Mesothelial cell of epicardium (in vitro differentiated cells): ENCODE results near the gene FAM193B. TPM values are rescaled to one million over a fixed set of nuclear protein-coding genes. Genes with fewer than 3 reads are reported as not detected.

ENCODE experiments used
- DNase-seq, 2 experiments: peaks; one replicate each; pipeline ENCODE4 v3.0.0; 2021; ENCODE audit warnings: low spot score in 2 of 2; ENCODE audit not compliant: unreplicated experiment in 2 of 2
- H3K27ac Mint-ChIP-seq: 2 replicates; pipeline ENCODE4 v1.8.0; 2021; ENCODE audit warnings: mixed read lengths
- H3K27me3 Mint-ChIP-seq: 2 replicates; pipeline ENCODE4 v1.8.0; 2021; ENCODE audit warnings: low read depth, mixed read lengths
- H3K36me3 Mint-ChIP-seq: 2 replicates; pipeline ENCODE4 v1.8.0; 2021; ENCODE audit warnings: mixed read lengths
- H3K4me1 Mint-ChIP-seq: 2 replicates; pipeline ENCODE4 v1.8.0; 2021; ENCODE audit warnings: mixed read lengths
- H3K4me3 Mint-ChIP-seq: 2 replicates; pipeline ENCODE4 v1.8.0; 2021; ENCODE audit warnings: mild to moderate bottlenecking, moderate library complexity, mixed read lengths
- H3K9me3 Mint-ChIP-seq: 2 replicates; pipeline ENCODE4 v1.8.0; 2021; ENCODE audit warnings: mixed read lengths
- total RNA-seq: library from RNA; stranded (reverse); gene quantifications from 3 replicates; pipeline ENCODE4 v1.2.1, GENCODE V29; 2021
- TF ChIP-seq, protein P1 (sequence below): fragments of 200-600 bp; sonication (generic); IDR thresholded peaks from one replicate; pipeline ENCODE4 v1.5.0; 2021; ENCODE audit warnings: antibody characterized with exemption; ENCODE audit not compliant: unreplicated experiment

Gene FAM193B
- total RNA-seq, 1 donor from 2014 or later, result 128 TPM

DNA sequence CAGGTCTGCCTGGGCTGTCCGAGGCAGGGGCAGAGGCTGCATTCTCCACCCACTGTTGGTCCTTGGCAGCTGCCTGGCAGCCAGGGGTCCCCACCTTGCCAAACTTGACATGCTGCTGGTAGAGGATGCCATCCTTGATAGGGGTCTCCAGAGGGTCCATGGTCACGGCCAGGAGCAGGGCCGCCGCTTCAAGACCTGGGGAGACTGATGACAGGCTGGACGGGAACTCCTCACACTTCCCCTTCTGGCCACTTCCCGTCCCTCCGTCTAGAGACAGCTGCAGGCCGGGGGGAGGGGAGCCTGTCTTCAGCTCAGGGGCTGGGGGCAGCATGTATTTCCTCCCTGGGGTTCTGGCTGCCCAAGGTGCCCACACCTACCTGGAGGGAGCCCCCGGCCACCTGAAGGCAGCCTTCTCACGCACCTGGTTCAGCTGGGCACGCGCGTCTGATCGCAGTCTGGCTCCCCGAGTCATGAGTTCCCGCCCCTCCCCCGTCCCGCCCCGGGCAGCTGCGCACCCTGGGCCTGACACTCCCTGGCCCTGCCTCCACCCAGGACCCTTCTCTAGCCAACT, 44.9 kb downstream of the FAM193B start, which contains the start of gene DOK3:
Gene DOK3, minus strand, starts transcription at position 446 of the 571 bp plus-strand sequence. Its CDS starts 286 bp downstream, at position 160.
- TF ChIP-seq, protein P1, sequence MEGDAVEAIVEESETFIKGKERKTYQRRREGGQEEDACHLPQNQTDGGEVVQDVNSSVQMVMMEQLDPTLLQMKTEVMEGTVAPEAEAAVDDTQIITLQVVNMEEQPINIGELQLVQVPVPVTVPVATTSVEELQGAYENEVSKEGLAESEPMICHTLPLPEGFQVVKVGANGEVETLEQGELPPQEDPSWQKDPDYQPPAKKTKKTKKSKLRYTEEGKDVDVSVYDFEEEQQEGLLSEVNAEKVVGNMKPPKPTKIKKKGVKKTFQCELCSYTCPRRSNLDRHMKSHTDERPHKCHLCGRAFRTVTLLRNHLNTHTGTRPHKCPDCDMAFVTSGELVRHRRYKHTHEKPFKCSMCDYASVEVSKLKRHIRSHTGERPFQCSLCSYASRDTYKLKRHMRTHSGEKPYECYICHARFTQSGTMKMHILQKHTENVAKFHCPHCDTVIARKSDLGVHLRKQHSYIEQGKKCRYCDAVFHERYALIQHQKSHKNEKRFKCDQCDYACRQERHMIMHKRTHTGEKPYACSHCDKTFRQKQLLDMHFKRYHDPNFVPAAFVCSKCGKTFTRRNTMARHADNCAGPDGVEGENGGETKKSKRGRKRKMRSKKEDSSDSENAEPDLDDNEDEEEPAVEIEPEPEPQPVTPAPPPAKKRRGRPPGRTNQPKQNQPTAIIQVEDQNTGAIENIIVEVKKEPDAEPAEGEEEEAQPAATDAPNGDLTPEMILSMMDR, result no peak
- Mint-ChIP-seq H3K9me3 (no peaks in the 10 kb centered on the region), H3K4me1 (no peaks in the 10 kb centered on the region), H3K4me3 (no peak within 1 kb of the TSS), H3K27me3 (no peaks in the 10 kb centered on the region), H3K36me3 (peaks cover 14% of the 10 kb centered on the region), H3K27ac (no peak within 1 kb of the TSS)
- DNase-seq, result no peak

DNA sequence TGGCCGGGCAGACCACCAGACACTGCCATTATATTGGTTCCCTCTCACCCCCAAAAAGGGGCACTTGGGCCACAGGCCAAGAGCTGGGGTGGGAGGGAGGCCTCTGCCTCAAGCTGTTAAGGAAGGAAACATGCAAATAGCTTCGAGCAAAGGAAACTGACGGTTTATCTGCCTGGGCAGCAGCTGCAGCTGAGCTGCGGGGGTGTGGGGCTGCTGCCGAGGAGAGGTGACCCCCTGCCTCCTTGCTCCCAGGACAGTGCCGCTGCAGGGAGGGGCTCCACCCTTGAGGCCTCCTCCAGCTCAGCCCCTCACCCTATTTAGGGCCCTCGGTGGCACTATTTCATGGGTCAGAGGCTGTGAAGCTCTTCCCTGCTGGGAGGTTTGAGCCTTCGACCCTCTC, 45.5 kb downstream of the FAM193B start:
- no peaks in the 10 kb centered on the region for H3K4me1 Mint-ChIP-seq
- H3K27ac Mint-ChIP-seq, result no peak overlapping the region
- DNase-seq, result no peak
- H3K4me3 Mint-ChIP-seq, result no peak overlapping the region
- H3K9me3 Mint-ChIP-seq, result no peaks in the 10 kb centered on the region
- no peaks in the 10 kb centered on the region for H3K27me3 Mint-ChIP-seq
- TF ChIP-seq, protein P1, result no peak
- peaks cover 14% of the 10 kb centered on the region for H3K36me3 Mint-ChIP-seq

DNA sequence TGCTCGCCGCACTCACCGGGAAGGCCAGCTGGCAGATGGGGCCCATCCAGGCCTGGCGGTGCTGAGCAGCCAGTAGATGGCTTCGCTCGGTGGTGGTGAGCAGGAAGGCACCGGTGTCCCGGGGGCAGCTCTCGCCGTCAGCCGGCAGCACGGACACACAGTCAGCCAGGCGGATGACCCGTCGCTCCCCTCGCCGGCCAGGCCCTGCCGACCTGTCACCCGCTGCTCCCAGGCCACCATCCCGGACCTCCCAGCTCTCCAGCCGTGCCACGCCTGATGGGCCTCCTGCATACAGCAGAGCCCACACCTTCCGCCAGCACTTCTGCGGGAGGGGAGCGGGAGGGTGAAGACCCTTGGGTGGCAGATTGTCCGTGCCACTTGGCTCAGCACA, 46.1 kb downstream of the FAM193B start:
- no peaks in the 10 kb centered on the region for H3K4me1 Mint-ChIP-seq
- H3K9me3 Mint-ChIP-seq, result no peaks in the 10 kb centered on the region
- no peak overlapping the region for H3K27ac Mint-ChIP-seq
- TF ChIP-seq, protein P1, result no peak
- peaks cover 14% of the 10 kb centered on the region for H3K36me3 Mint-ChIP-seq
- DNase-seq, result no peak
- H3K4me3 Mint-ChIP-seq, result no peak overlapping the region
- no peaks in the 10 kb centered on the region for H3K27me3 Mint-ChIP-seq

DNA sequence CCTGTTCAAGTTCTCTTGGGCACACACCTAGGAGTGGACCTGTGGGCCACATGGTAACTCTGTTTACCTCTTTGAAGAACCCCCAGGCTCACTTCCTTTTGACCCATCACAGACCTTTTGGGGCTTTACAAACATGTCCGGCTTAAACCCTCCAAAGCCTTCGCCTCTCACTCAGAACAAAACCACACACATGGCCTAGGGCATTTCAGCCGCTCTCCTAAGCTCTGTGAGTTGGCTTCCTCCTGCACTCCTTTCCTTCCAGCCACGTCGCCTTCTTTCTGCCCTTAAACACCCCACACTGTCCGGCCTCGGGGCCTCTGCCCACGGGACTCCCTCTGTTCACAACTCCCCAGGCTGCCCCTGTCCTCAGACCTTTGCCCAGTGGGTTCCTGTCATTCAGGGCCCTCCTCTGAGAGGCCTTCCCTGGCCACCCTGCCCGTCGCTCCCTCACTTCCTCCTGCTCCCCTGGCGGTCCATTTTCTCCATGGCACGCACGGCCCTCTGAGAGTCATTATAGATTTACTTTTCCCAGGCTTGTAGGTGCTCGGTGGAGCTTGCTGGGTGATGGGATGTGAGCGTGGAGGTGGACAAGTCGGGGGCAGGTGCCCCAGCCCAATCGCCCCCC, 46.7 kb downstream of the FAM193B start:
- no peak for DNase-seq
- no peaks in the 10 kb centered on the region for H3K9me3 Mint-ChIP-seq
- H3K36me3 Mint-ChIP-seq, result peaks cover 9% of the 10 kb centered on the region
- H3K27ac Mint-ChIP-seq, result no peak overlapping the region
- no peaks in the 10 kb centered on the region for H3K27me3 Mint-ChIP-seq
- TF ChIP-seq, protein P1, result no peak
- no peaks in the 10 kb centered on the region for H3K4me1 Mint-ChIP-seq
- H3K4me3 Mint-ChIP-seq, result no peak overlapping the region

DNA sequence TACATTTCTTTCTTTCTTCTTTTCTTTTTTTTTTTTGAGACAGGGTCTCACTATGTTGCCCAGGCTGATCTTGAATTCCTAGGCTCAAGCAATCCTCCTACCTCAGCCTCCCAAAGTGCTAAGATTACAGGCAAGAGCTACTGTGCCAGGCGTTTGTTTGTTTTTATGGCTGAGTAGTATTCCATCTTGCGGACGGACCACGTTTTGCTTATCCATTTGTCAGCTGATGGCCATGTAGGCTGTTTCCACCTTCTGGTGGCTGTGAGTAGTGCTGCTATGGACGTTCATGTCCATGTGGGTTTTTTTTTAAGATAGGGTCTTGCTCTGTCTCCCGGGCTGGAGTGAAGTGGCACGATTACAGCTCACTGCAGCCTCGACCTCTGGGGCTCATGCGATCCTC, 47.2 kb downstream of the FAM193B start:
- H3K9me3 Mint-ChIP-seq, result no peaks in the 10 kb centered on the region
- peaks cover 9% of the 10 kb centered on the region for H3K36me3 Mint-ChIP-seq
- no peak overlapping the region for H3K27ac Mint-ChIP-seq
- H3K4me1 Mint-ChIP-seq, result no peaks in the 10 kb centered on the region
- TF ChIP-seq, protein P1, result peak; percentile 23
- no peak overlapping the region for H3K4me3 Mint-ChIP-seq
- H3K27me3 Mint-ChIP-seq, result no peaks in the 10 kb centered on the region
- no peak for DNase-seq
